HG03575 (cell line): ENCODE measurements around the gene CNOT4.
"Not testable (repeated sequence)": the region's sequence is repeated elsewhere in the genome, so short reads cannot be mapped to it uniquely, and the experiment has no call there.

Experiments
- ATAC-seq: cut with Tn5 transposase; IDR thresholded peaks from one replicate; pipeline ENCODE4 v1.9.1; 2021; ENCODE audit not compliant: unreplicated experiment, insufficient number of reproducible peaks, low FRiP score; ENCODE audit errors: extremely low read depth

The CNOT4 gene

GRCh38 chr7:135517060-135517459 is 7.2 kb upstream of the CNOT4 start:
- no peak for ATAC-seq

GRCh38 chr7:135514856-135515255 is 5.0 kb upstream of the CNOT4 start:
- ATAC-seq: no peak

GRCh38 chr7:135512135-135512887 is 2.4 kb upstream of the CNOT4 start:
- ATAC-seq: no peak

DNA sequence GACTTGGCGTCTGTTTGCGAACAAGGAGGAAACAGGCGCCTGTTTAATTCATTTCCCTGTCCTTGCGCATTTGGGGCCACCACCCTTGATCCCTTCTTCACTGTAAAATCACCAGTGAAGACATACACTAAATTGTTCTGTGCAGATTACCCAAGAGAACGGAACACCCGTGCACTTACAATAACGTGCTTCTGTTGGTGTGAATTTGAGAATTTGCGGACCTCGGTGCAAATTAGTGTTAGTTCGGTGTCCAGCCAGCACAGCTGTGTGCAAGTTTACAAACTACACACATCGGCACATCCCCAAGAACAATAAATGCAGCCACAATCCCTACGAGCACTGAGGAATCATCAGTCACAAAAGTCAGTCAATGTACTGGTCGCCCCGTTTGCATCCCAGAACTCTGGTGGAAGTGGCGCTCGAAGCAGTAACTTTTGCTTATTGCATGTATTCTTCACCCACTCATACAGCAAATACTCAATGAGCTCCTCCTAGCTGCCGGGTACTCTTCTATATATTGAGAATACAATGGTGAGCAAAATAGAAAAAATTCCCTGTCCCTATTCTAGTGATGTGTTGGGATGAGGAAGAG is 786 bp upstream of the CNOT4 start:
- ATAC-seq: no peak

DNA sequence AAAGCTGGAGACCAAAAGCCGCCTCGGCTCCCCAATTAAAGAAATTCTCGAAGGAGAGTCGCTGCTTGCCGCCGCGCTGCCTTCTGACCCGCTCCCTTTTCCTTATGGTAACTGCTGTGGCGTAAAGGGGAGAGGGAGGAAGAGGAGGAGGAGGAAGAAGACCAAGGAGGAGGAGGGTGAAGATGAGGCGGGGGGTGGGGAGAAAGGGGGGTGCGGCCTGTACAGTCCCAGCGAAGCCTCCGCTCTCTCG is 388 bp downstream of the CNOT4 start:
- ATAC-seq: no peak

DNA sequence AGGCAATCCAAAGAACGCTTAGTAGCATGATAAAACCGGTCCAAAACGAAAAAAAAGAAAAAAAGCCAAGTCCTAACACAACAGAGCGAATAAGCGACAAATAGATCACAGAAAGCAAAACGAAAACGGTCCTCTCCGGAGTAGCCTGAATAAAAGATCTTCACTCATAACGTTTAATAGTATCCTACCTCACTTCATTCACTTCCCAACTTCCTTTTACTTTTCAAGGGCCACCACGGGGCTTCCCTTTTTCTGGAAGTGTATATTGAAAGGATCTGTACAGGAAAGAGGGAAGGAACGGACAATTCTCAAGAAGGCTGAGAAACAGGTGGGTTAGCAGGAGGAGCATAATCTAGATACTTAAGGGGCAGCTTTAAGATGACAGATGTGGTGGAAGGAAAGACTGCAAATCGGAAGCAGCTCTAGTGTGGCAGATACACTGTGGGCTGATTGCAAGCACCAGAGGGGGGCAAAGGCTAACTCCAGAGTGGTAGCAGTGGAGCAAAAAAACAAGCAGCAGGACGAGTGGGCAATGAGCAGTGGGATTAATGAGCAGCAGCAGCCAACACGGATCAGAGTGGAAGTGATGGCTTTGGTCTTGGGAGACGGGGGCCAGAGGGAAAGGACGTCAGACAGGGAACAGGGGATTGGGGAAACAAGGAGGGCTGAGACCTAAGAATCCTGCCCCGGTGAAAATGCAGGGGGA is 866 bp downstream of the CNOT4 start:
- ATAC-seq: no peak

- no peak for ATAC-seq
These were observed 8.5 kb downstream of the CNOT4 start for GRCh38 chr7:135501402-135501801.

- ATAC-seq: no peak
These were observed 10.1 kb downstream of the CNOT4 start for GRCh38 chr7:135499818-135500217.

DNA sequence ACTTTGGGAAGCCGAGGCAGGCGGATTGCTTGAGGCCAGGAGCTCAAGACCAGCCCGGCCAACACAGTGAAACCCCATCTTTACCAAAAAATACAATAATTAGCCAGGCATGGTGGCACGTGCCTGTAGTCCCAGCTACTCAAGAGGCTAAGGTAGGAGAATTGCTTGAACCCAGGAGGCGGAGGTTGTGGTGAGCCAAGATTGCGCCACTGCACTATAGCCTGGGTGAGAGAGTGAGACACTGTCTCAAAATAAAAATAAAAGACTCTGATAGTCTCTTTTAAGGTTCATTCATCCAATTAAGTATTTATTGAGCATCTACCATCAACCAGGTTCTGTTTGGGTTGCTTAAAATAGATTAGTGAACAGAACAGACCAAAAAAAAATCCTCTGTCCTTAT is 12.7 kb downstream of the CNOT4 start:
- not testable (repeated sequence) for ATAC-seq

GRCh38 chr7:135493362-135493761 is 16.5 kb downstream of the CNOT4 start:
- ATAC-seq: no peak

DNA sequence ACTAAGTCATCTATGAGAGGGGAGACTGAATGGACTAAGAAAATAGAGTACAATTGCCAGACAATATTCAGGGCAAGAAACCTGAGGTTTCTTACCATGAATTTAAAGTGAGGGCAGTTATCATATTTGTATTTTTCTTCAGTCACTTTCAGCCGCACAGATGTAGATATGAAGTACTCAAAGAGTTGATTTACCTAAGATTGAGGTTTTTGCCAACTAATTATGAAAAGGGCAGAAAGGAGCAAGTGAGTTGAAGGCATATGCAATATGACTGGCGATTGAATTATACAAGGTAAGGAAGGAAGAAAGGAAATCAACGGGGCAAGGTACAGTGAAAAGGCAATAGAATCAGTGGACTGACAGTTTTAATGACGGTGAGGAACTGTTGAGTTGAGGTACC is 17.8 kb downstream of the CNOT4 start:
- ATAC-seq: no peak

DNA sequence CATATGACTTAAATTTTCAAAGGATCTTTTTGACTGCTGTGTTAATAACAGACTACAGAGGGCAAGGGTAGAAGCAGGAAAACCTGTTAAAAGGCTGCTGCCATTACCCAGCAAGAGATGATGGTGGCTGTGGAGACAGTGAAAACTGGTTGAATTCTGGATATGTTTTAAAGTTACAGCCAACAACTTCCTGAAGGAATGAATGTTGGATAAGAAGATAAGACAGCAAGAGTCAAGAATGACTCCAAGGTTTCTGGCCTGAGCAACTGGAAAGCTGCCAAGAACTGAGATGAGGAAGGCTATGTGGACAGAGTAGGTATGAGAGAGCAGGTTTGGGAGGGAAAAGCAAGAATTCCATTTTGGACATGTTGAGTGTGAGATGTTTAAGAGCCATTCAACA is 19.1 kb downstream of the CNOT4 start:
- ATAC-seq: no peak

DNA sequence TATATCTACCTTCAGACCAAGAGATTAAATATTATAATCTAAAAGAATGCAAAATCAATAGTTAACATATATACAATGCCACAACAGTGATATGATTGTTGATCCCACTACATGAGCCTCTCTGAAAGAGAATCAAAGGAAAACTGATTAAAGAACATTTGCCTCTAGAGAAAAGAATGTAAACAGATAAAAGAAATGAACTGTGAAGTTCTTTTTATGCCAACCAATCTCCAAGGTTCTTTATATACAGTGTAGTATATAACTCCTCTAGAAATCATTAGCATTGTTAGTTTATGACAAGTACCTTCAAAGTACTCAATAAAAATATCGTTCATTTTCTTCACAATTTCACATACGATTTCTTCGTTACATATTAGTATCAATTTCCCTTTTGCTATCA is 20.1 kb downstream of the CNOT4 start:
- no peak for ATAC-seq

GRCh38 chr7:135486261-135486920 is 23.5 kb downstream of the CNOT4 start:
- ATAC-seq: no peak

DNA sequence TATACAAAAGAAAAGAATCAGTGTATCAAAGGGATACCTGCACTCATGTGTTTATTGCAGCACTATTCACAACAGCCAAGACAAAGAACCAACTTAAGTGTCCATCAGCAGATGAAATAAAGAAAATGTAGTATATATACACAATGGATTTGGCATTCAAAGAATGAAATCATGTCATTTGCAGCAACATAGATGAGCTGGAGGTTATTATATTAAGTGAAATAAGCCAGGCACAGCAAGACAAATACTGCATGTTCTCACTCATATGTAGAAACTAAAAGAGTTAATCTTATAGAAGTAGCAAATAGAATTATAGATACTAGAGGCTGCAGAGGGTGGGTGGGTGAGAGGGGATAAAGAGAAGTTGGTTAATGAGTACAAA is 28.3 kb downstream of the CNOT4 start:
- no peak for ATAC-seq

DNA sequence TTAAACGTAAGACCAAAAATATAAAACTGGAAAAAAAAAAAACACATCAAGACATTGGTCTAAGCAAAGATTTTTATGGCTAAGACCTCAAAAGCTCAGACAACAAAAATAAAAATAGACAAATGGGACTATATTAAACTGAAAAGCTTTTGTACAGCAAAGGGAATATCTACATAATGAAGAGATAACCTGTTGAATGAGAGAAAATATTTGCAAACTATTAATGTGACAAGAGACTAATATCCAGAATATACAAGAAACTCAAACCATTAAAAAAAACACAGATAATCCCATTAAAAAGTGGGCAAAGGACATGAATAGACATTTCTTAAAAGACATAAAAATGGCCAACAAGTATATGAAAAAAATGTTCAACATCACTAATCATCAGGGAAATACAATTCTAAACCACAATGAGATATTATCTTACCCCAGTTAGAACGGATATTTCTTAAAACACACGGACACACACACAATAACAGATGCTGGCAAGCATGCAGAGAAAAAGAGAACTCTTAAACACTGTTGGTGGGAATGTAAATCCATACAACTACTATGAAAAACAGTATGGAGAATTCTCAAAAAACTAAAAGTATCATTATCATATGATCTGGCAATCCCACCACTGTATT is 28.8 kb downstream of the CNOT4 start:
- ATAC-seq: no peak

DNA sequence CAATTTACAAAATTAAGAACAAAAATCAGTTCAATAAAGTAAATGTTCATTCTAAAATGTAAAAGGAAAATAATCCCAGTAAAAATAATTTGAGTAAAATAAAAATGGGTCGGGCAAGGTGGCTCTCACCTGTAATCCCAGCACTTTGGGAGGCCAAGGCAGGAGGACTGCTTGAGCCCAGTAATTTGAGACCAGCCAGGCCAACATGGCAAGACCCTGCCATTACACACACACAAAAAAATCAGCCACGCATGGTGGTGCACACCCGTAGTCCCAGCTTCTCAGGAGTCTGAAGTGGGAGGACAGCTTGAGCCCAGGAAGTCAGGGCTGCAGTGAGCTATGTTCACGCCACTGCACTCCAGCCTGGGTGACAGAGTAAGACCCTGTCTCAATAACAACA is 34.4 kb downstream of the CNOT4 start:
- ATAC-seq: no peak

- ATAC-seq: not testable (repeated sequence)
These were observed 40.2 kb downstream of the CNOT4 start for GRCh38 chr7:135469705-135470104.

GRCh38 chr7:135467207-135467711 is 42.6 kb downstream of the CNOT4 start:
- ATAC-seq: no peak
